HG02642 (cell line): Measurements from ENCODE around the gene RALGAPA1.
"Not testable (repeated sequence)": the region's sequence is repeated elsewhere in the genome, so short reads cannot be mapped to it uniquely, and the experiment has no call there.

Source experiments
- ATAC-seq: cut with Tn5 transposase; IDR thresholded peaks from one replicate; pipeline ENCODE4 v1.9.1; 2021; ENCODE audit warnings: mild to moderate bottlenecking; ENCODE audit not compliant: unreplicated experiment, poor library complexity

RALGAPA1 gene

GRCh38 chr14:35766700-35767082 is 42.4 kb downstream of the RALGAPA1 start:
- no peak for ATAC-seq

- ATAC-seq: no peak
Measured at GRCh38 chr14:35766036-35766699, 42.9 kb downstream of the RALGAPA1 start.

- ATAC-seq: no peak
Measured at GRCh38 chr14:35761922-35762321, 47.2 kb downstream of the RALGAPA1 start.

GRCh38 chr14:35760143-35760542 is 49.0 kb downstream of the RALGAPA1 start:
- no peak for ATAC-seq

GRCh38 chr14:35758523-35759129 is 50.5 kb downstream of the RALGAPA1 start:
- ATAC-seq: no peak

GRCh38 chr14:35754671-35755070 is 54.4 kb downstream of the RALGAPA1 start:
- no peak for ATAC-seq

- ATAC-seq: no peak
Measured at GRCh38 chr14:35752380-35752779, 56.7 kb downstream of the RALGAPA1 start.

GRCh38 chr14:35750202-35750904 is 58.7 kb downstream of the RALGAPA1 start:
- ATAC-seq: no peak

GRCh38 chr14:35747379-35747778 is 61.7 kb downstream of the RALGAPA1 start:
- no peak for ATAC-seq

GRCh38 chr14:35742442-35742841 is 66.7 kb downstream of the RALGAPA1 start:
- ATAC-seq: no peak

GRCh38 chr14:35742032-35742371 is 67.1 kb downstream of the RALGAPA1 start:
- ATAC-seq: no peak

GRCh38 chr14:35741345-35742031 is 67.6 kb downstream of the RALGAPA1 start:
- ATAC-seq: no peak

GRCh38 chr14:35740215-35740614 is 68.9 kb downstream of the RALGAPA1 start:
- no peak for ATAC-seq

- not testable (repeated sequence) for ATAC-seq
Measured at GRCh38 chr14:35735163-35735562, 73.9 kb downstream of the RALGAPA1 start.

GRCh38 chr14:35733510-35733909 is 75.6 kb downstream of the RALGAPA1 start:
- not testable (repeated sequence) for ATAC-seq

GRCh38 chr14:35730871-35731270 is 78.2 kb downstream of the RALGAPA1 start:
- no peak for ATAC-seq

GRCh38 chr14:35727764-35728163 is 81.3 kb downstream of the RALGAPA1 start:
- no peak for ATAC-seq

GRCh38 chr14:35725930-35726329 is 83.2 kb downstream of the RALGAPA1 start:
- ATAC-seq: no peak

- no peak for ATAC-seq
Measured at GRCh38 chr14:35715079-35715478, 94.0 kb downstream of the RALGAPA1 start.

- no peak for ATAC-seq
Measured at GRCh38 chr14:35712466-35712865, 96.6 kb downstream of the RALGAPA1 start.

- ATAC-seq: no peak
Measured at GRCh38 chr14:35708062-35708461, 101.0 kb downstream of the RALGAPA1 start.
